Astrocyte (in vitro differentiated cells and primary cell): Measurements from ENCODE around the gene IDUA.

Source experiments
- CTCF ChIP-seq: IDR thresholded peaks from 2 replicates; pipeline ENCODE4 v1.5.1; 2011; ENCODE audit warnings: low read depth, mild to moderate bottlenecking, inconsistent platforms, low read length, moderate library complexity; ENCODE audit not compliant: insufficient read depth
- EZH2 ChIP-seq: IDR thresholded peaks from 2 replicates; pipeline ENCODE4 v1.6.1; 2012; ENCODE audit warnings: mild to moderate bottlenecking, low read length, inconsistent platforms; ENCODE audit not compliant: insufficient read depth

- TF ChIP-seq CTCF (no peak), EZH2 (peak; percentile 69)
Measured at GRCh38 chr4:996997-997374, 10.1 kb downstream of the IDUA start.
